ENCODE data around the gene CCNB1IP1.
A peak's percentile ranks its signal among the peaks of the same experiment; 100 is the strongest.

The CCNB1IP1 gene

DNA sequence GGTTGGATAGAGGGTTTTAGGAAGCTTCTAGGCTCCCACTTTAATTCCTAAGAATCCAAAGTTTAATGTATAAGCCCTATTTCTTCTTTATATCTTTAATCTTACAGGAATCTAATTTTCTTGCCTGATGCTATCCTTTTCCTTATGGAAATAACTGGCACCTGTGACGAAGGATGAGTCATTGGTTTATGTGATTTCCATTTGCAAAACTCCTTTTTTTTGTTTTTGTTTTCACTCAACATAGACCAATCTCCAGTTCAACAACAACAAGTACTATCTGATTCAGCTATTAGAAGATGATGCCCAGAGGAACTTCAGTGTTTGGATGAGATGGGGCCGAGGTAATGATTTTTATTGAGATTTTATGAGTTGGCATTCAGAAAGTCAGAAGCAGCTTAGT is 17.2 kb upstream of the CCNB1IP1 start:
- no peak for DNase-seq (ENCODE audit: extremely low spot score)
- CTCF ChIA-PET = interaction anchor here (1.6 to 3.8 kb wide), 3 partner anchors 9 to 65 kb away, joined by 3 to 25 read pairs (median 10); no protein-coding TSS in a partner anchor
- POLR2A ChIA-PET = no interaction called here
- TF ChIP-seq, protein P1, sequence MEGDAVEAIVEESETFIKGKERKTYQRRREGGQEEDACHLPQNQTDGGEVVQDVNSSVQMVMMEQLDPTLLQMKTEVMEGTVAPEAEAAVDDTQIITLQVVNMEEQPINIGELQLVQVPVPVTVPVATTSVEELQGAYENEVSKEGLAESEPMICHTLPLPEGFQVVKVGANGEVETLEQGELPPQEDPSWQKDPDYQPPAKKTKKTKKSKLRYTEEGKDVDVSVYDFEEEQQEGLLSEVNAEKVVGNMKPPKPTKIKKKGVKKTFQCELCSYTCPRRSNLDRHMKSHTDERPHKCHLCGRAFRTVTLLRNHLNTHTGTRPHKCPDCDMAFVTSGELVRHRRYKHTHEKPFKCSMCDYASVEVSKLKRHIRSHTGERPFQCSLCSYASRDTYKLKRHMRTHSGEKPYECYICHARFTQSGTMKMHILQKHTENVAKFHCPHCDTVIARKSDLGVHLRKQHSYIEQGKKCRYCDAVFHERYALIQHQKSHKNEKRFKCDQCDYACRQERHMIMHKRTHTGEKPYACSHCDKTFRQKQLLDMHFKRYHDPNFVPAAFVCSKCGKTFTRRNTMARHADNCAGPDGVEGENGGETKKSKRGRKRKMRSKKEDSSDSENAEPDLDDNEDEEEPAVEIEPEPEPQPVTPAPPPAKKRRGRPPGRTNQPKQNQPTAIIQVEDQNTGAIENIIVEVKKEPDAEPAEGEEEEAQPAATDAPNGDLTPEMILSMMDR (IDR thresholded peaks at IDR 0.05; ENCODE audit: control extremely low read depth, extremely low read depth, low read depth, missing control alignments) = no peak

DNA sequence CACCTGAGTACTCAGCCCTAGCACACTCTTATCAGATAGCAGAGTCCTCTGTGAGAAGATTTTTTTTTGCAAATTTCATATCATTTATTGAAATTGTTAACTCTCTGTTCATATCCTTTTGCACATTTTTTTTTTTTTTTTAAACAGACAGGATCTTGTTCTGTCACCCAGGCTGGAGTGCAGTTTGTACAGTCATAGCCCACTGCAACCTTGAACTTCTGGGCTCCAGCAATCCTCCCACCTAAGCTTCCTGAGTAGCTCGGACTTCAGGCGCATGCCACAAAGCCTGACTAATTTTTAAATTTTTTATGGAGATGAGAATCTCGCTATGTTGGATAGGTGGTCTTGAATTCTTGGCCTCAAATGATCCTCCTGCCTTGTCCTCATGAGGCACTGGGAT is 14.7 kb upstream of the CCNB1IP1 start:
- POLR2A ChIA-PET = no interaction called here
- DNase-seq (ENCODE audit: extremely low spot score) = no peak
- CTCF ChIA-PET = interaction anchor here (1.0 to 1.1 kb wide), 2 partner anchors 42 to 54 kb away, joined by 3 read pairs; no protein-coding TSS in a partner anchor
- TF ChIP-seq, protein P1 (IDR thresholded peaks at IDR 0.05; ENCODE audit: control extremely low read depth, extremely low read depth, low read depth, missing control alignments) = no peak

DNA sequence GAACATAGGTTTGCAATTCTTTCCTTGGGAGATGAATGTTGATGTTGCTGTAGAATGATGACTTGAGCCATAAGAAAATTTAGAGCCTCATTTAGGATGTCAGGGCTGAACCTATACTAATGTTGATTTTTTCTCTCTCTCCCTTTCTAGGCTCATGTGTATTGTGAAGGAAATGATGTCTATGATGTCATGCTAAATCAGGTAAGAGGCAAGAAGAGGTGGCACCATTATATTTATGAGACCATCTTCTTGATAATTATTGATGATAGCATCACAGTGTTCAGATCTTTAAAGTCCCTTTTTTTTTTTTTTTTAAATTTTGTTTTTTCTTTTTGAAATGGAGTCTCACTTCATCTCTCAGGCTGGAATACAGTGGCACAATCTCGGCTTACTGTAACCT is 13.6 kb upstream of the CCNB1IP1 start:
- DNase-seq (ENCODE audit: extremely low spot score) = no peak
- ChIA-PET POLR2A (no interaction called here), CTCF (no interaction called here)
- TF ChIP-seq, protein P1 (IDR thresholded peaks at IDR 0.05; ENCODE audit: control extremely low read depth, extremely low read depth, low read depth, missing control alignments) = no peak

DNA sequence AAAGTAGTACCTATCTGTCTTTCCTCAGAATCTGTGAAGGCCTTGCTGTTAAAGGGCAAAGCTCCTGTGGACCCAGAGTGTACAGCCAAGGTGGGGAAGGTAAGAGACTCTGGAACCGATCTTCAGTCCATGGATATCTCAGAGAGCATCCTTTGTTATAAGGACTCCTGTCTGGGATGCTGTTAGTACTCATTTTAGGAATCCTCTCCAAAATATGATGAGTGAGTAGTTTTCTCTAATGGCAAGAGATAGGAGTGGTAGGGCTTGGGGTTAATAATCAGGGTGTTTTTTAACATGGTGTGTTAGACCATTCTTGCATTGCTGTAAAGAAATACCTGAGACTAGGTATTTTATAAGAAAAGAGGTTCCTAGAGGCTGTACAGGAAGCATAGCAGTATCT is 12.3 kb upstream of the CCNB1IP1 start:
- ChIA-PET CTCF (interaction anchor here (2.6 to 4.5 kb wide), 3 partner anchors 10 to 17 kb away, joined by 19 to 39 read pairs (median 20); partner anchors contain the start of gene CCNB1IP1), POLR2A (no interaction called here)
- TF ChIP-seq, protein P1 (IDR thresholded peaks at IDR 0.05; ENCODE audit: control extremely low read depth, extremely low read depth, low read depth, missing control alignments) = no peak
- DNase-seq (ENCODE audit: extremely low spot score) = no peak

DNA sequence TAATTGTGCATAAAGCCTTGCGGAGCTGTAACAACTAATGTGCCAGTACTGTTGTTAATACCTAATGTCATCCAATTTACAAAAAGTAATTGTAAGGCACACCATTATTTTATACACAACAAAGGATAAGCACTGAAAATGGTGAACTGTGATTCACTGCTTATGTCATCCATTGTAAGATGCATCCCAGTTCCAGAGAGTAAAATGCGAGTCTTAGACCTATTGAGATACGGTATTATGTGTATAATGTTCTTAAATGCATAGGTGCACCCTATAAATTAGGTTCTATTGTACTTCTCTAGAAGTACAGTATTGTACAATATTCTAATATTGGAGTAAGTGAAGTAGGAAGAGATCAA is 10.8 kb upstream of the CCNB1IP1 start:
- TF ChIP-seq, protein P1 (IDR thresholded peaks at IDR 0.05; ENCODE audit: control extremely low read depth, extremely low read depth, low read depth, missing control alignments) = no peak
- no peak for DNase-seq (ENCODE audit: extremely low spot score)
- CTCF ChIA-PET = interaction anchor here (0.7 to 4.5 kb wide), 15 partner anchors 11 to 627 kb away, joined by 3 to 39 read pairs (median 4); partner anchors contain the start of gene CCNB1IP1
- POLR2A ChIA-PET = interaction anchor here (0.5 to 3.1 kb wide), 11 partner anchors 9 to 339 kb away, joined by 3 to 26 read pairs (median 11); partner anchors contain the start of genes APEX1, CCNB1IP1, OSGEP and PIP4P1

DNA sequence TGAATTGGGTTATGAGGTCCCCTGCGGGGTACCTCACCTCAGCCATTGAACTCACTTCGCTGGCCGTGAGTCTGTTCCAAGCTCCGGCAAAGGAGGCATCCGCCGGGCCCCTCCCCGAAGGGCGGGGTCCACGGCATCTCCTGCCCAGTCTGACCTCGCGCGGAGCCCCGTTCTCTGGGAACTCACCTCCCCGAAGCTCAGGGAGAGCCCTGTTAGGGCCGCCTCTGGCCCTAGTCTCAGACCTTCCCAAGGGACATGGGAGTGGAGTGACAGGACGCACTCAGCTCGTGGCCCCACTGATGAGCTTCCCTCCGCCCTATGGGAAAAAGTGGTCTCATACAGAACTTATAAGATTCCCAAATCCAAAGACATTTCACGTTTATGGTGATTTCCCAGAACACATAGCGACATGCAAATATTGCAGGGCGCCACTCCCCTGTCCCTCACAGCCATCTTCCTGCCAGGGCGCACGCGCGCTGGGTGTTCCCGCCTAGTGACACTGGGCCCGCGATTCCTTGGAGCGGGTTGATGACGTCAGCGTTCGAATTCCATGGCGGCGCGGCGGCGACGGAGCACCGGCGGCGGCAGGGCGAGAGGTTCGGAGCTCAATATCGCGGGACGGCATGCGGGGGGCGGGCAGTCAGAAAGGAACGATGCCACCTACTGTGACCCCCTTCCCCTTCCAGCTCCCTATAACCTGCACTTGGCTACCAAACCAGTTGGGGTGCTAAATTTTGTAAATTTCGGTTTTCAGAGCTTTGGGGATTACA is 10.2 kb upstream of the CCNB1IP1 start, which contains the start of gene PARP2:
PARP2 (plus strand) TSS at position 544 of the 770 bp plus-strand sequence; CDS start at position 551, 7 bp downstream.
- DNase-seq (ENCODE audit: extremely low spot score) = peak; percentile 93
- TF ChIP-seq, protein P1 (IDR thresholded peaks at IDR 0.05; ENCODE audit: control extremely low read depth, extremely low read depth, low read depth, missing control alignments) = no peak
- ChIA-PET CTCF (interaction anchor here (0.7 to 4.5 kb wide), 18 partner anchors 10 to 628 kb away, joined by 3 to 39 read pairs (median 4); partner anchors contain the start of gene CCNB1IP1), POLR2A (interaction anchor here (0.5 to 3.1 kb wide), 25 partner anchors 9 to 1144 kb away, joined by 3 to 26 read pairs (median 6); partner anchors contain the start of genes APEX1, CCNB1IP1, OSGEP and PIP4P1)
